HEK293 (cell line): ENCODE measurements around the gene MVD.

ENCODE experiments used
- PRDM4 ChIP-seq: fragments of 450-650 bp; formaldehyde crosslinking; IDR thresholded peaks from 2 replicates; pipeline ENCODE4 v1.5.1; 2017; ENCODE audit warnings: missing biosample characterization, missing genetic modification characterization
- SALL2 ChIP-seq: fragments of 450-650 bp; formaldehyde crosslinking; IDR thresholded peaks from 2 replicates; pipeline ENCODE4 v1.5.0; 2017; ENCODE audit warnings: missing biosample characterization, mild to moderate bottlenecking, missing genetic modification characterization, borderline replicate concordance
- TRIM28 ChIP-seq: IDR thresholded peaks from 2 replicates; pipeline ENCODE4 v1.6.1; 2011; ENCODE audit warnings: low read length, control low read depth, borderline replicate concordance
- ZFP3 ChIP-seq: fragments of 450-650 bp; formaldehyde crosslinking; IDR thresholded peaks from 2 replicates; pipeline ENCODE4 v1.5.1; 2016; ENCODE audit warnings: low read depth, missing biosample characterization, missing genetic modification characterization
- ZNF146 ChIP-seq: fragments of 450-650 bp; formaldehyde crosslinking; IDR thresholded peaks from 2 replicates; pipeline ENCODE4 v1.5.1; 2016; ENCODE audit warnings: missing biosample characterization, missing genetic modification characterization
- ZNF324 ChIP-seq: fragments of 450-650 bp; formaldehyde crosslinking; IDR thresholded peaks from 2 replicates; pipeline ENCODE4 v1.5.1; 2016; ENCODE audit warnings: missing biosample characterization, missing genetic modification characterization
- ZNF623 ChIP-seq: fragments of 450-650 bp; formaldehyde crosslinking; IDR thresholded peaks from 2 replicates; pipeline ENCODE4 v1.5.1; 2016; ENCODE audit warnings: missing biosample characterization, missing genetic modification characterization
- TF ChIP-seq, protein P1 (sequence below): fragments of 450-650 bp; formaldehyde crosslinking; IDR thresholded peaks from 2 replicates; pipeline ENCODE4 v1.5.1; 2016; ENCODE audit warnings: missing biosample characterization, missing genetic modification characterization
- TF ChIP-seq, protein P2 (sequence below): fragments of 450-650 bp; formaldehyde crosslinking; IDR thresholded peaks from 2 replicates; pipeline ENCODE4 v1.5.1; 2016; ENCODE audit warnings: missing biosample characterization, missing genetic modification characterization

- TF ChIP-seq, protein P1, sequence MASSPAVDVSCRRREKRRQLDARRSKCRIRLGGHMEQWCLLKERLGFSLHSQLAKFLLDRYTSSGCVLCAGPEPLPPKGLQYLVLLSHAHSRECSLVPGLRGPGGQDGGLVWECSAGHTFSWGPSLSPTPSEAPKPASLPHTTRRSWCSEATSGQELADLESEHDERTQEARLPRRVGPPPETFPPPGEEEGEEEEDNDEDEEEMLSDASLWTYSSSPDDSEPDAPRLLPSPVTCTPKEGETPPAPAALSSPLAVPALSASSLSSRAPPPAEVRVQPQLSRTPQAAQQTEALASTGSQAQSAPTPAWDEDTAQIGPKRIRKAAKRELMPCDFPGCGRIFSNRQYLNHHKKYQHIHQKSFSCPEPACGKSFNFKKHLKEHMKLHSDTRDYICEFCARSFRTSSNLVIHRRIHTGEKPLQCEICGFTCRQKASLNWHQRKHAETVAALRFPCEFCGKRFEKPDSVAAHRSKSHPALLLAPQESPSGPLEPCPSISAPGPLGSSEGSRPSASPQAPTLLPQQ (tag by site-specific recombination), result no peak
- no peak for TF ChIP-seq ZNF623 (tag by site-specific recombination)
- TF ChIP-seq, protein P2, sequence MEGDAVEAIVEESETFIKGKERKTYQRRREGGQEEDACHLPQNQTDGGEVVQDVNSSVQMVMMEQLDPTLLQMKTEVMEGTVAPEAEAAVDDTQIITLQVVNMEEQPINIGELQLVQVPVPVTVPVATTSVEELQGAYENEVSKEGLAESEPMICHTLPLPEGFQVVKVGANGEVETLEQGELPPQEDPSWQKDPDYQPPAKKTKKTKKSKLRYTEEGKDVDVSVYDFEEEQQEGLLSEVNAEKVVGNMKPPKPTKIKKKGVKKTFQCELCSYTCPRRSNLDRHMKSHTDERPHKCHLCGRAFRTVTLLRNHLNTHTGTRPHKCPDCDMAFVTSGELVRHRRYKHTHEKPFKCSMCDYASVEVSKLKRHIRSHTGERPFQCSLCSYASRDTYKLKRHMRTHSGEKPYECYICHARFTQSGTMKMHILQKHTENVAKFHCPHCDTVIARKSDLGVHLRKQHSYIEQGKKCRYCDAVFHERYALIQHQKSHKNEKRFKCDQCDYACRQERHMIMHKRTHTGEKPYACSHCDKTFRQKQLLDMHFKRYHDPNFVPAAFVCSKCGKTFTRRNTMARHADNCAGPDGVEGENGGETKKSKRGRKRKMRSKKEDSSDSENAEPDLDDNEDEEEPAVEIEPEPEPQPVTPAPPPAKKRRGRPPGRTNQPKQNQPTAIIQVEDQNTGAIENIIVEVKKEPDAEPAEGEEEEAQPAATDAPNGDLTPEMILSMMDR (tag by site-specific recombination), result no peak
- TF ChIP-seq TRIM28, result no peak
- no peak for TF ChIP-seq PRDM4 (tag by site-specific recombination)
- TF ChIP-seq SALL2, result no peak
- TF ChIP-seq ZFP3 (tag by site-specific recombination), result no peak
- TF ChIP-seq ZNF146 (tag by site-specific recombination), result no peak
- no peak for TF ChIP-seq ZNF324 (tag by site-specific recombination)
Observed at GRCh38 chr16:88702371-88703210, 39.7 kb upstream of the MVD start.
